Measurements from ENCODE around the gene TDRD15. TPM values are rescaled to one million over a fixed set of nuclear protein-coding genes. Genes with fewer than 3 reads are reported as not detected.

Gene TDRD15
- total and polyA plus RNA-seq, 4 donors: not detected

DNA sequence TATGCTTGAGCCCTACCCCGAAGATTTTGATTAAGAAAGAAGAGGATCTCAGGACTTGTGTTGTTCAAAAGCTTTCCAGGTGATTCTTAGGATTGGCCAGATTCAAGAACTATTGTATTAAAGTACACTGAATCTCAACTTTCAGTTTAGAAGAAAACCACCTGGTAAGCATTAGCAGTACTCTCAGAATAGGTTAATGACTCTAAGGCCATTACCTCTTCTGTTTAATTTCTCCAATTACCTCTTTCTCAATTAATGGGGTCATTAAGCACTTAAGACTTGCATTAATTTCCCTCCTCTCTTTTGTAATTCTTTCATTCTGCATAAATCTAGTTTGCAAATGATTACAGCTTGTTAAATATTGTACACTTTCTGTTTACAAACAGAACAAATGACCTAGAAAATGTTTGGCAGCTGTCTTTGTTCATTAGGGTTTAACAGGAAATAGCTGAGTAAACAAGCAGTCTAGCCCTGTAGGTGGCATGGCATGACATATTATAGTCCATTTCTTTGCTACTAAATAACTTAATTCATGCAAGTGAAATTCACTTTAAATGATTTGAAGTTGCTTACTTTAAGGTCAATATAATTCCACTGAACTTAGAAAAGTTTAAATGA, 20.4 kb upstream of the TDRD15 start:
- no peak for ATAC-seq (ENCODE audit: insufficient read depth, low FRiP score)
- 88 to 93% methylated on average over 1 of the region's 1 CpG for WGBS, 2 donors
- Histone ChIP-seq H3K27ac (ENCODE audit: low read depth in 1 of 2, low read length in 1 of 2) (no peak overlapping the region), H3K36me3 (ENCODE audit: control insufficient read depth in 4 of 4, insufficient read depth in 4 of 4, low read length in 4 of 4) (no peaks in the 10 kb centered on the region), H3K9me3 (ENCODE audit: control insufficient read depth in 4 of 4, insufficient read depth in 3 of 4, low read length in 3 of 4) (no peaks in the 10 kb centered on the region), H3K4me3 (no peak overlapping the region), H3K9ac (ENCODE audit: insufficient read depth in 1 of 2, low read length in 2 of 2) (no peak overlapping the region), H3K27me3 (ENCODE audit: control insufficient read depth in 3 of 3, insufficient read depth in 3 of 3, low read length in 2 of 3) (no peaks in the 10 kb centered on the region), H3K4me1 (ENCODE audit: control insufficient read depth in 5 of 5, insufficient read depth in 5 of 5, low read length in 5 of 5) (peaks cover 0 to 7% (median 0%) of the 10 kb centered on the region in 5 donors)
- TF ChIP-seq CTCF (IDR thresholded peaks at IDR 0.05; ENCODE audit: control extremely low read depth, extremely low read depth): no peak
- peak in 2 of 3 donors; percentile 3 to 23 for DNase-seq

GRCh38 chr2:21104030-21104660, 19.6 kb upstream of the TDRD15 start:
- Histone ChIP-seq H3K27ac (ENCODE audit: low read depth in 1 of 2, low read length in 1 of 2) (no peak overlapping the region), H3K9ac (ENCODE audit: insufficient read depth in 1 of 2, low read length in 2 of 2) (no peak overlapping the region), H3K9me3 (ENCODE audit: control insufficient read depth in 4 of 4, insufficient read depth in 3 of 4, low read length in 3 of 4) (no peaks in the 10 kb centered on the region), H3K4me1 (ENCODE audit: control insufficient read depth in 5 of 5, insufficient read depth in 5 of 5, low read length in 5 of 5) (peaks cover 0 to 7% (median 0%) of the 10 kb centered on the region in 5 donors), H3K4me3 (no peak overlapping the region), H3K36me3 (ENCODE audit: control insufficient read depth in 4 of 4, insufficient read depth in 4 of 4, low read length in 4 of 4) (no peaks in the 10 kb centered on the region), H3K27me3 (ENCODE audit: control insufficient read depth in 3 of 3, insufficient read depth in 3 of 3, low read length in 2 of 3) (no peaks in the 10 kb centered on the region)
- DNase-seq: no peak
- WGBS, 2 donors: 59 to 60% methylated on average over 1 of the region's 1 CpG
- no peak for ATAC-seq (ENCODE audit: insufficient read depth, low FRiP score)
- TF ChIP-seq CTCF (IDR thresholded peaks at IDR 0.05; ENCODE audit: control extremely low read depth, extremely low read depth): no peak

GRCh38 chr2:21111012-21111411, 12.8 kb upstream of the TDRD15 start:
- Histone ChIP-seq H3K4me1 (ENCODE audit: control insufficient read depth in 5 of 5, insufficient read depth in 5 of 5, low read length in 5 of 5) (no peaks in the 10 kb centered on the region), H3K27me3 (ENCODE audit: control insufficient read depth in 3 of 3, insufficient read depth in 3 of 3, low read length in 2 of 3) (peaks cover 0 to 3% (median 0%) of the 10 kb centered on the region in 3 donors), H3K9me3 (ENCODE audit: control insufficient read depth in 4 of 4, insufficient read depth in 3 of 4, low read length in 3 of 4) (no peaks in the 10 kb centered on the region), H3K9ac (ENCODE audit: insufficient read depth in 1 of 2, low read length in 2 of 2) (no peak overlapping the region), H3K4me3 (no peak overlapping the region), H3K27ac (ENCODE audit: low read depth in 1 of 2, low read length in 1 of 2) (no peak overlapping the region), H3K36me3 (ENCODE audit: control insufficient read depth in 4 of 4, insufficient read depth in 4 of 4, low read length in 4 of 4) (no peaks in the 10 kb centered on the region)
- WGBS, 2 donors: 81 to 95% methylated on average over 1 of the region's 1 CpG
- TF ChIP-seq CTCF (IDR thresholded peaks at IDR 0.05; ENCODE audit: control extremely low read depth, extremely low read depth): no peak
- DNase-seq (no peak), ATAC-seq (ENCODE audit: insufficient read depth, low FRiP score) (no peak)
